Epithelial cell of esophagus (primary cell): ENCODE data around the gene SHANK3.
A peak's percentile ranks its signal among the peaks of the same experiment; 100 is the strongest.
"Not testable (repeated sequence)": the region's sequence is repeated elsewhere in the genome, so short reads cannot be mapped to it uniquely, and the experiment has no call there.

ENCODE experiments used
- DNase-seq: peaks from one replicate; pipeline ENCODE4 v3.0.0; 2010; ENCODE audit warnings: low read depth
- H3K4me3 ChIP-seq: 2 replicates; pipeline ENCODE4 v1.5.1; 2011; ENCODE audit warnings: mild to moderate bottlenecking, low read length, control low read depth
- TF ChIP-seq, protein P1 (sequence below): IDR thresholded peaks from 2 replicates; pipeline ENCODE4 v1.5.1; 2011; ENCODE audit warnings: low read depth, mild to moderate bottlenecking, low read length, control low read depth, inconsistent platforms; ENCODE audit not compliant: insufficient read depth; ENCODE audit errors: missing control alignments

SHANK3 gene

DNA sequence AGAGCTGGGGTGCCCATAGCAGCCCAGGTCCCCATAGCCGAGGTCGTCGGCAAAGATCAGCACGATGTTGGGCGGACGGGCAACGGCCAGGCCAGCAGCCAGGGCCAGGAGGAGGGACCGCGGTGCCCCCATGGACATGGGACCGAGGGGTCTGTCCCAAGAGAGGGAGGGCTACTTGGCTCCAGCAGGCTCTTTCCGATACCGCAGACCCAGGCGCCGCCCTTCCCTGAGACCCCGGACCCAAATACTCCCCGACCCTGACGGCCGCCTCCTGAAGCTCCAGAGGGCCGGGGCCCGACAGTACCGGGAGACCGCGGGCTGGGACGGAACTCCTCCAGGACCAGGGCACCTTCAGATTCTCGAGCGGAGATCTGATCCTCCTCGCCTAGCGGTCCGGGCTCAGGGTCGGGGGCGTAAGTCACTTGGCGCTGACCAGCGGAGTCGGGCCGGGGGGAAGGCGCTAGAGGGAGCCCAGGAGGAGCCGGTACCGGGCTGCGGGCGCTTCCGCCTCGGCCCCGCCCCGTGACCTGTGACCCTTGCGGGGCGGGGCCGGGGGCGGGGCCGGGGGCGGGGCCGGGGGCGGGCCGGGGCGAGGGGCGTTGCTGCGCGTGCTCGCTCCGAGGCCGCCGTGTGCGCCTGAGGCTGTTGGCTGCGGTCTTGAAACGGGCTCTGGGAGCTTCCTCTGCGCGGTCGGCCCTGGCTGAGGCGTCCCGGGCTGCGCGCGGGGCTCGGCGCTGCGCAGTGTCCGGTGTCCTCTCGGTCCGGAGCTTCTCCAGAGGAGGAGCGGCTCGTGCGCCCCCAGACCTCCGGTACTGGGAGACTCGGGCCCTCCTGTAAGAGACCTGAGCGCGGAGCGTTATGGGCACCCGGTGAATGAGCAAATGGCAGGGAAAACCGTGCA, 44.7 kb upstream of the SHANK3 start, which contains the start of gene ARSA:
Gene ARSA (minus strand): TSS at position 511 of the 901 bp plus-strand sequence. CDS start 373 bp downstream, at position 138.
- peak within 1 kb of the TSS; percentile 73 for H3K4me3 ChIP-seq
- peak; percentile 87 for DNase-seq
- TF ChIP-seq, protein P1, sequence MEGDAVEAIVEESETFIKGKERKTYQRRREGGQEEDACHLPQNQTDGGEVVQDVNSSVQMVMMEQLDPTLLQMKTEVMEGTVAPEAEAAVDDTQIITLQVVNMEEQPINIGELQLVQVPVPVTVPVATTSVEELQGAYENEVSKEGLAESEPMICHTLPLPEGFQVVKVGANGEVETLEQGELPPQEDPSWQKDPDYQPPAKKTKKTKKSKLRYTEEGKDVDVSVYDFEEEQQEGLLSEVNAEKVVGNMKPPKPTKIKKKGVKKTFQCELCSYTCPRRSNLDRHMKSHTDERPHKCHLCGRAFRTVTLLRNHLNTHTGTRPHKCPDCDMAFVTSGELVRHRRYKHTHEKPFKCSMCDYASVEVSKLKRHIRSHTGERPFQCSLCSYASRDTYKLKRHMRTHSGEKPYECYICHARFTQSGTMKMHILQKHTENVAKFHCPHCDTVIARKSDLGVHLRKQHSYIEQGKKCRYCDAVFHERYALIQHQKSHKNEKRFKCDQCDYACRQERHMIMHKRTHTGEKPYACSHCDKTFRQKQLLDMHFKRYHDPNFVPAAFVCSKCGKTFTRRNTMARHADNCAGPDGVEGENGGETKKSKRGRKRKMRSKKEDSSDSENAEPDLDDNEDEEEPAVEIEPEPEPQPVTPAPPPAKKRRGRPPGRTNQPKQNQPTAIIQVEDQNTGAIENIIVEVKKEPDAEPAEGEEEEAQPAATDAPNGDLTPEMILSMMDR, result no peak

DNA sequence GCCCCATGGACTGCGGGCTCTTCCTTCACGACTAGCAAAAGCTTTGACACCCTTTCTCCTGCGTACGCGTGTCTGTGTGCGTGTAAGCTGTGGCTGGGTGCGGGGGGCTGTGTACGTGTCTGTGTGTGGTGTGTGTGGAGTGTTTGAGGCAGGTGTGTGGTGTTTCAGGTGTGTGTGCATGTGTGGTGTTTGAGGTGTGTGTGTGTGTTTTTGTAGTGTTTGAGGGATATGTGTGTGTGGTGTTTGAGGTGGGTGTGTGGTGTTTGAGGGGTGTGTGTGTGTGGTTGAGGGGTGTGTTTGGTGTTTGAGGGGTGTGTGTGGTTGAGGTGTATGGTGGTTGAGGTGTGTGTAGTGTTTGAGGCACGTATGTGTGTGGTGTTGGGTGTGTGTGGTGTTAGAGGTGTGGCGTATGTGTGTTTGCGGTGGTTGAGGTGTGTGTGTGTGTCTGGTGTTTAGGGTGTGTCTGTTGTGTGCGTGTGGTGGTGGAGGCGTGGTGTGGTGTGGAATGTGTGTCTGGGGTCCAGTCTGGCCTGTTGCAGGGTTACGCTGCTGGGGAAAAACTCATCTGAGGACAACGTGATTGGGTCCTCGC, 44.0 kb upstream of the SHANK3 start:
- H3K4me3 ChIP-seq, result peak overlapping the region; percentile 73
- DNase-seq, result no peak
- TF ChIP-seq, protein P1, result no peak

DNA sequence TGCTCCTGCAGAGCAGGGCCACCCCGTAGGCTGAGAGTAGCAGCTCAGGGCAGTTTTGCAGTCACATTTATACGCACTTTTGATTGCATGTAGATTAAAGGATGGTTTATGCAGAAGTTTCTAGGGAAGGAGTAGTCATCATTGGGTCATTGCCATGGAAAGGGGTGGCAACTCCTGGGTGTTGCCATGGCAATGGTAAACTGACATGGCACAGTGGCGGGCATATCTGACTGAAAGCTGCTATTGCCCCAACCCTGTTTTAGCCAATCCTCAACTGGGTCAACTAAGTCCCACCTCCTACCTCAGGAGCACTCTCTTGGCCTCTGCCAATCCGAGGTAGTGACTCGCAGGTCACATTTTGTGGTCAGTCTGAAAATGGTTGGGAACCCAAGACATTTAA, 42.2 kb upstream of the SHANK3 start:
- no peak overlapping the region for H3K4me3 ChIP-seq
- TF ChIP-seq, protein P1, result no peak
- no peak for DNase-seq

DNA sequence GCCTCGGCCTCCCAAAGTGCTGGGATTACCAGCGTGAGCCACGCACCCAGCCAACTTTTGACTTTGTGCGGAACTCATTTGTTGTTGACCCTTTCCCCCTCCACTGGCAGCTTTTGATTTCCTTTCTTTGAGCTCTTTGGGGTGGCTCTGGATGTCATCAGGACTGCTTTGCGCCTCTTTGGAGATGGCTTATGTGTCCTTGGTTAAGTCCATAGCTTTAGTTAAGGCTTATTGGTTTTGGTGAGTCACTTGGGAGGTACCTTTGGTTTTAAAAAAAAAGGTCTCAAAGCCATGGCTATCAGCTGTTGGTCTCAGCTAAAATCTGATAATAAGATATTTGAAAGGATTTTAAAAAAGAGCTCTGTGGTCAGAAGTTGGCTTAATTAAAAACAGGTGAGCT, 39.5 kb upstream of the SHANK3 start:
- no peak for DNase-seq
- TF ChIP-seq, protein P1, result no peak
- no peak overlapping the region for H3K4me3 ChIP-seq

DNA sequence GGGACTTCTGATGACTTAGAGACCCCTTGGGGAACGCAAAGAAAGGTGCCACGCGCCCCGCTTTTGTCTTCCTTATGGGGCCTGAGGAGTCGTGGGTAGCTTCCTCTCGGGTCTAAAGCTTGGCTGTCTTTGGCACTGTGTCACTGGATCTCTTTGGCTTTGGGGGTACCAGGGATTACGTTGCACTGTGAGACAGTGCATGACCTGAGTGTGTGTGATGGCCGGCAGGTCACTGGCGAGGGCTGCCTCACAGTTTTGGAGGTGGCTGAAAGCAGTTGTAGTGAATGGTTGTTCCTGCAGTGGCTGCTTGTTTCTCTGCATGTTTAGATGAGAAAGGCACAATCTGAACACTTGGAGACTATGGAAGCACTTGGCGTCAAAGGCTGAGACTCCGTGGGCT, 38.9 kb upstream of the SHANK3 start:
- H3K4me3 ChIP-seq, result no peak overlapping the region
- TF ChIP-seq, protein P1, result no peak
- no peak for DNase-seq

DNA sequence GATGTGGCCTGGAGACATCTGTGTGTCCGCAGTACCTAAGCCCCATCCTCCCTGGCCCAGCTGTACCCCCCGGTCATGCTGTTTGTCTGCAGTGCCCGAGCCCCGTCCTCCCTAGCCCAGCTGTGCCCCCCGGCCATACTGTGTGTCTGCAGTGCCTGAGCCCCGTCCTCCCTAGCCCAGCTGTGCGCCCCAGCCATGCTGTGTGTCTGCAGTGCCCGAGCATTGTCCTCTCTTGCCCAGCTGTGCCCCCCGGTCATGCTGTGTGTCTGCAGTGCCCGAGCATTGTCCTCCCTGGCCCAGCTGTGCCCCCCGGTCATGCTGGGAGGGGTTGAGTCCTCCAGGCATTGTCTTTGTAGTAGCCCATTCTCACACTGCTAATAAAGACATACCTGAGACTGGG, 37.0 kb upstream of the SHANK3 start:
- no peak overlapping the region for H3K4me3 ChIP-seq
- DNase-seq, result no peak
- TF ChIP-seq, protein P1, result no peak

DNA sequence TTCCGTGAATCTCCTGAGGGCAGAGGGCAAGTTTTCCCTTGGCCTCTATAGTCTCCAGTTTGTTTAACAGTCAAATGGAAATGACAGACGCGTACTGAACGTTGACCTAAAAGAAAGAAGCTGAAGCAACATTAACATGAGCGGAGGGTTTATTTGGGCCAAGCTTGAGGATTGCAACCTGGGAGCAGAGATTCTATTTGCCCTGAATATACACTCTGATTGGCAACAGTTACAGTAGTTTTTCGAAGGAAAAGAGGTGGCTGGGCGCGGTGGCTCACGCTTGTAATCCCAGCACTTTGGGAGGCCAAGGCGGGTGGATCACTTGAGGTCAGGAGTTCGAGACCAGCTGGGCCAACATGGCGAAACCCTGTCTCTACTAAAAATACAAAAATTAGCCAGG, 32.3 kb upstream of the SHANK3 start:
- DNase-seq, H3K4me3 ChIP-seq: not testable (repeated sequence)
